BE2C (cell line): ENCODE data around the gene ADGRV1.

Source experiments
- DNase-seq: peaks from one replicate; pipeline ENCODE4 v3.0.0-alpha.2; 2020
- H3K27me3 ChIP-seq: fragments of 250-450 bp; sonication (Bioruptor Pico); 2 replicates; pipeline ENCODE4 v1.5.1; 2020; ENCODE audit warnings: mild to moderate bottlenecking
- H3K36me3 ChIP-seq: fragments of 250-450 bp; sonication (Bioruptor Pico); 2 replicates; pipeline ENCODE4 v1.5.1; 2020; ENCODE audit warnings: mild to moderate bottlenecking
- H3K4me1 ChIP-seq: fragments of 250-450 bp; sonication (Bioruptor Pico); 2 replicates; pipeline ENCODE4 v1.5.1; 2020
- H3K4me3 ChIP-seq: 2 replicates; pipeline ENCODE4 v1.5.1; 2011; ENCODE audit warnings: low read depth, low read length
- H3K9me3 ChIP-seq: fragments of 250-450 bp; sonication (Bioruptor Pico); 2 replicates; pipeline ENCODE4 v1.5.1; 2020
- TF ChIP-seq, protein P1 (sequence below): IDR thresholded peaks from 2 replicates; pipeline ENCODE4 v1.5.1; 2012; ENCODE audit warnings: mild to moderate bottlenecking, low read depth, low read length

The ADGRV1 gene

DNA sequence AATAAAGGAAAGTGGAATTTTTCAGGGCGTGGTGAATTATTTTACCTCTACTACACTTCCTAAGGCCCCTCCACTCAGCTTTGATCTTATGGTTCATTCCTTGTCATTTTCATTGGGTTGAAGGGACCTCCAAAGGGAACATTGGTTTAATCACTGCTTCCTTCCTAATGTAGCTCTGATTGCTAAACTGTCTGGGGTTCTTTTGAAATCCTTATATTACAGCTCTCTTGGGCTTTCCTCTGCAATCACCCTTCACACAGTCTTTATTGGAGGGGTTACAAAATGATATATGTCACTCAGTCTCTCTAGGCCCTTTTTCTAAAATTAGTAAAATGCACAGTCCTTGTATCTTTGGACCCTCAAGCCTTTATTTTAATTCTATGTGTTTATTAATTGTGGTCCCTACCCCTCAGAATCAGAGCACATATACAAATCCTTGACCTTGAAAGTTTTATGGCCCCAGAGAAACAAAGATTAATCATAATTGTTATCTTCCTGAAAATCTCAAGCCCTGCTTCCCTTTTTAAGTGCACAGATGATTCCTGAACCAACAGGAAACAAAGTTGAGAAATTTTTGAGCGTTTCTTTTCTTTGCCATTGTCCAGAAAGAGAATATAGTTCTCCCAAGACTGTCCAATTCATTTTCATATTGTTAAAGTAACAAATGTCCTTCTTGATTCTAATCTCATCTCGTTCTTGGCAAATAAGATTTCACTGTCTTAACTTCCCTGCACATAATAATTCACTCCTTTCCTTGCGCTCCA is 494.6 kb downstream of the ADGRV1 start:
- no peaks in the 10 kb centered on the region for H3K27me3 ChIP-seq
- no peak for DNase-seq
- H3K4me1 ChIP-seq: peaks cover 5% of the 10 kb centered on the region; the same call in 1 of the 2 replicates
- no peaks in the 10 kb centered on the region for H3K9me3 ChIP-seq
- TF ChIP-seq, protein P1, sequence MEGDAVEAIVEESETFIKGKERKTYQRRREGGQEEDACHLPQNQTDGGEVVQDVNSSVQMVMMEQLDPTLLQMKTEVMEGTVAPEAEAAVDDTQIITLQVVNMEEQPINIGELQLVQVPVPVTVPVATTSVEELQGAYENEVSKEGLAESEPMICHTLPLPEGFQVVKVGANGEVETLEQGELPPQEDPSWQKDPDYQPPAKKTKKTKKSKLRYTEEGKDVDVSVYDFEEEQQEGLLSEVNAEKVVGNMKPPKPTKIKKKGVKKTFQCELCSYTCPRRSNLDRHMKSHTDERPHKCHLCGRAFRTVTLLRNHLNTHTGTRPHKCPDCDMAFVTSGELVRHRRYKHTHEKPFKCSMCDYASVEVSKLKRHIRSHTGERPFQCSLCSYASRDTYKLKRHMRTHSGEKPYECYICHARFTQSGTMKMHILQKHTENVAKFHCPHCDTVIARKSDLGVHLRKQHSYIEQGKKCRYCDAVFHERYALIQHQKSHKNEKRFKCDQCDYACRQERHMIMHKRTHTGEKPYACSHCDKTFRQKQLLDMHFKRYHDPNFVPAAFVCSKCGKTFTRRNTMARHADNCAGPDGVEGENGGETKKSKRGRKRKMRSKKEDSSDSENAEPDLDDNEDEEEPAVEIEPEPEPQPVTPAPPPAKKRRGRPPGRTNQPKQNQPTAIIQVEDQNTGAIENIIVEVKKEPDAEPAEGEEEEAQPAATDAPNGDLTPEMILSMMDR: no peak
- no peaks in the 10 kb centered on the region for H3K36me3 ChIP-seq
- no peak overlapping the region for H3K4me3 ChIP-seq

DNA sequence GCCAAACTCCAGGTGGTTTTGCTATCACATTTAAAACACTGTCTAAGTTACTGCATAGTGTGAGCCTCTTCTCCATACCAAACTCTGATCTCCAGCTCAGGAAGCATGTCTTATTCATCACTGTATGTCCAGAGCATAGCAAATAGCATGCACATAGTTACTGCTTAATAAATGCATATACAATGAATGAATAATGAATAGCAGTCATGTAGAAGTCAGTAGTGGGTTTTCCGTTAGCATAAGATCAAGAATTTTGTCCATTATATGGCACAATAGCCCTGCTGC is 495.1 kb downstream of the ADGRV1 start:
- Histone ChIP-seq H3K27me3 (no peaks in the 10 kb centered on the region), H3K4me3 (no peak overlapping the region), H3K4me1 (peaks cover 5% of the 10 kb centered on the region; the same call in 1 of the 2 replicates), H3K9me3 (no peaks in the 10 kb centered on the region), H3K36me3 (no peaks in the 10 kb centered on the region)
- TF ChIP-seq, protein P1: no peak
- no peak for DNase-seq

DNA sequence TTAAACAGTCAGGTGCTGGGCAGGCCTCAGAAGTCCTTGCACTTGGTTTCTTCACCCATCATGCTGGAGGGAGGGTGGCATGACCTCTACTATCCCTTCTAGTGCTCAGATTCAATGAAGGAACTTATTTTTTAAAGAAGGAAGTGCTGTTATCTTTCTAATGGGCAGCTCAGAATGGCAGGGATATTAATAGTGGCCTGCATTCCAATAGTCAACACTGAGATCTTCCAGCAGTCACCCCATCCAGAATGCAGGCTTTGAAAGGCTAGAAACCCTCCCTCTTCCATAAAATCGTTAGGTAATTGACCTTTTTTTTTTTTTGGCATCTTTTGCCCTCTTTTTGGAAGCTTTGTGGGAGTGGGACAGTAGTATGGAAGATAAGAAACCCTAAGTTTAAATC is 499.6 kb downstream of the ADGRV1 start:
- Histone ChIP-seq H3K4me1 (peaks cover 2% of the 10 kb centered on the region; the same call in 1 of the 2 replicates), H3K4me3 (no peak overlapping the region), H3K36me3 (no peaks in the 10 kb centered on the region), H3K27me3 (no peaks in the 10 kb centered on the region), H3K9me3 (no peaks in the 10 kb centered on the region)
- DNase-seq: no peak
- TF ChIP-seq, protein P1: no peak

DNA sequence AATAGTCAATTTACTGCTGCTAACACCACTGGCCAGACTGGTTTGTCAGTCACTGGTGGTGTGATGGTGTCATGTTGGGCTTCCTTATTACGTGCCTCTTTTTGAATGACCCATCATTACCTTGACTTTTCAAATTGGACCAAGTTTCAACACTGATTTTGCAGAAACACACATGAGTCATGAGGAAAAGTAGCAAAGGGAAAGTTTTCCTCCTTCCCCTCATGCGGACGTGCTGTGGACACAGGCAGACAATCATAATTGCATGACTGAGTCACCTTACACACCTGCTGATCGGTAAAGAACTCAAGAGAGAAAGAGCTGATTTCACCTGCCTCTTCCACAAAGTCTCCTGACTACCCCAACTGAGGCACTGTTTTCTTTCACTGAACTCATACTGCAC is 500.0 kb downstream of the ADGRV1 start:
- Histone ChIP-seq H3K36me3 (no peaks in the 10 kb centered on the region), H3K9me3 (no peaks in the 10 kb centered on the region), H3K4me1 (peaks cover 2% of the 10 kb centered on the region; the same call in 1 of the 2 replicates), H3K4me3 (no peak overlapping the region), H3K27me3 (no peaks in the 10 kb centered on the region)
- DNase-seq: no peak
- TF ChIP-seq, protein P1: no peak

DNA sequence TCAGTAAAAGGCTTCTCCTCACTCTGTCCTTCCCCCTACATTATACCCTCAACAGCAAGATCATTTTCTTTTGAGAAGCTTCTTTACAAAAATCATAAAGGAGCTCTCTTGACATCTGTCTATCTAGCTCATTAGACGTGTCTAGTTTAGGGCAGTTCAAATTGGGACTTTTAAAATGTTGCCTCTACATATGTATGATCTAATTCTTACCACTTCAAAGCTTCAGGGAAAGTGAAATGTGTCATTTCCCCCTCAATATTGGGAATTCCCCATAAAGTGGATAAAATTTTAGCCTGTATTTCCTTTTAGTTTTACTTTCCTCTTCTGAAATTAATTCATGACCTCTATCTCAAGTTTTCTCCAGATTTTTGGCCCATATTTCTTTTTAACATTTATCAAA is 500.8 kb downstream of the ADGRV1 start:
- Histone ChIP-seq H3K4me3 (no peak overlapping the region), H3K27me3 (no peaks in the 10 kb centered on the region), H3K36me3 (no peaks in the 10 kb centered on the region), H3K9me3 (no peaks in the 10 kb centered on the region), H3K4me1 (no peaks in the 10 kb centered on the region; the same call in 1 of the 2 replicates)
- no peak for DNase-seq
- TF ChIP-seq, protein P1: no peak

DNA sequence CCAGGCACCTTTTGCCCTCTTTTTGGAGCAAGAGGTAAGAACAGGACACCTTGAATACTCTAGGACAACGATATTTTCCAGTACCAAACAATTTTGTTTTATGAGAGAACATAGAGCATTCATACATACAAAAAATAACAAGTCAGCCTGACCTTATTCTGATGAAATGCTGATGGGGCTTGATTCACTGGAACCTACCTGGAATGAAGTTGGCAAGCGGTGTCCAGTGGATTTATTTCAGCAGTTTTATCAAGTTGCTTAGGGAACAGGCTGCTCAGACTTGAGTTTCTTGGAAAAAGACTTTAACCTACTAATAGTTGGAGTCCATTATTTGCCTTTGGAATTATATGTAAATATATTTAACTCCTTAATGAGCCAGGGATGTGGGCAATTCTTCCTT is 502.5 kb downstream of the ADGRV1 start:
- no peaks in the 10 kb centered on the region for H3K27me3 ChIP-seq
- no peaks in the 10 kb centered on the region; the same call in 1 of the 2 replicates for H3K4me1 ChIP-seq
- TF ChIP-seq, protein P1: no peak
- no peaks in the 10 kb centered on the region for H3K9me3 ChIP-seq
- H3K4me3 ChIP-seq: no peak overlapping the region
- DNase-seq: no peak
- no peaks in the 10 kb centered on the region for H3K36me3 ChIP-seq
